ENCODE results near the gene SPON1. TPM values are rescaled to one million over a fixed set of nuclear protein-coding genes. Genes with fewer than 3 reads are reported as not detected.

Gene SPON1
- total and polyA plus RNA-seq, 2 donors (not counting 1 experiment from before 2014, with no cell fraction given) = 0.30 TPM; not detected in 1

DNA sequence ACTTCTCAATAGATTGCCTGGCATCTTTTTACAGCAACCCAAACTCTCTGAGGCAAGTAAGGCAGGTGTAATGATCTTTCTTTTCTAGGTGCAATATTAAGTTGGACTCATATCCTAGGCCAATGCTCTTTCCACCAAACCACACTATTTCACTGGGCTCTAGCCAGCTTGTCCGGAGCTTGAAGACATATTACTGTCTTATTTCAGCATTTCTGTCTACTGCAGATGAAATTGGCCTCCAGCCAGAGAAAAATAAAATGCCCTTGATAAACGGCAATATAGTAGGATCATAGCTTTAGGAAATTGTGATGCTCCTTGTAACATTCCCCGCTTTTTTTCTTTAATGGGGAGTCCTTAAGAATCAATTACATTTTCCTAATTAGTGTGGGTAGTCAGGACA is 48.1 kb downstream of the SPON1 start:
- H3K27me3 ChIP-seq (replicated peaks in 1 of 4; ENCODE audit: control extremely low read depth in 1 of 4, control insufficient read depth in 3 of 4, insufficient read depth in 4 of 4, low read length in 3 of 4) = no peaks in the 10 kb centered on the region
- H3K9me3 ChIP-seq (ENCODE audit: control extremely low read depth in 1 of 3, control insufficient read depth in 2 of 3, insufficient read depth in 1 of 3, low read length in 2 of 3) = no peaks in the 10 kb centered on the region
- Mint-ChIP-seq H3K9me3 (ENCODE audit: insufficient read depth) (no peaks in the 10 kb centered on the region), H3K27me3 (peaks cover 15% of the 10 kb centered on the region), H3K27ac (no peak overlapping the region), H3K4me1 (no peaks in the 10 kb centered on the region), H3K4me3 (no peak overlapping the region)
- ChIA-PET POLR2A (no interaction called here), CTCF (no interaction called here)
- no peak for DNase-seq
- no peaks in the 10 kb centered on the region for H4K20me1 ChIP-seq (ENCODE audit: control insufficient read depth, insufficient read depth, low read length, poor library complexity, severe bottlenecking)
- intact Hi-C loops (cut with micrococcal nuclease) = no loop called here
- TF ChIP-seq, protein P1, sequence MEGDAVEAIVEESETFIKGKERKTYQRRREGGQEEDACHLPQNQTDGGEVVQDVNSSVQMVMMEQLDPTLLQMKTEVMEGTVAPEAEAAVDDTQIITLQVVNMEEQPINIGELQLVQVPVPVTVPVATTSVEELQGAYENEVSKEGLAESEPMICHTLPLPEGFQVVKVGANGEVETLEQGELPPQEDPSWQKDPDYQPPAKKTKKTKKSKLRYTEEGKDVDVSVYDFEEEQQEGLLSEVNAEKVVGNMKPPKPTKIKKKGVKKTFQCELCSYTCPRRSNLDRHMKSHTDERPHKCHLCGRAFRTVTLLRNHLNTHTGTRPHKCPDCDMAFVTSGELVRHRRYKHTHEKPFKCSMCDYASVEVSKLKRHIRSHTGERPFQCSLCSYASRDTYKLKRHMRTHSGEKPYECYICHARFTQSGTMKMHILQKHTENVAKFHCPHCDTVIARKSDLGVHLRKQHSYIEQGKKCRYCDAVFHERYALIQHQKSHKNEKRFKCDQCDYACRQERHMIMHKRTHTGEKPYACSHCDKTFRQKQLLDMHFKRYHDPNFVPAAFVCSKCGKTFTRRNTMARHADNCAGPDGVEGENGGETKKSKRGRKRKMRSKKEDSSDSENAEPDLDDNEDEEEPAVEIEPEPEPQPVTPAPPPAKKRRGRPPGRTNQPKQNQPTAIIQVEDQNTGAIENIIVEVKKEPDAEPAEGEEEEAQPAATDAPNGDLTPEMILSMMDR (IDR thresholded peaks at IDR 0.05) = no peak
- no peak for TF ChIP-seq EZH2 (IDR thresholded peaks at IDR 0.05; ENCODE audit: borderline replicate concordance, insufficient read depth, low read depth, low read length, poor library complexity, severe bottlenecking)
- H3K36me3 ChIP-seq (replicated peaks in 1 of 2; ENCODE audit: control extremely low read depth in 1 of 2, control insufficient read depth in 1 of 2, extremely low read depth in 1 of 2, insufficient read depth in 2 of 2, low read length in 1 of 2) = no peaks in the 10 kb centered on the region
- H3K4me3 ChIP-seq (ENCODE audit: control extremely low read depth in 1 of 5, extremely low read depth in 1 of 5, insufficient read depth in 1 of 5, low read depth in 2 of 5, low read length in 4 of 5) = no peak overlapping the region
- H3K4me2 ChIP-seq (replicated peaks; ENCODE audit: low read depth, low read length, poor library complexity, severe bottlenecking) = no peak overlapping the region
- no peak overlapping the region for H3K9ac ChIP-seq (ENCODE audit: low read length)
- ATAC-seq (ENCODE audit: low read depth) = no peak
- H3K79me2 ChIP-seq (ENCODE audit: control insufficient read depth, insufficient read depth, low read length) = no peaks in the 10 kb centered on the region
- no peak overlapping the region for H3K27ac ChIP-seq (ENCODE audit: low read length in 2 of 2)
- WGBS (ENCODE audit: insufficient coverage) = no CpG with 5 or more reads among the region's 3 CpGs
- no peaks in the 10 kb centered on the region for H3K4me1 ChIP-seq (ENCODE audit: control insufficient read depth in 2 of 2, insufficient read depth in 2 of 2, low read length in 2 of 2)
- H2AFZ ChIP-seq (ENCODE audit: insufficient read depth, low read depth, low read length, poor library complexity, severe bottlenecking) = no peak overlapping the region

DNA sequence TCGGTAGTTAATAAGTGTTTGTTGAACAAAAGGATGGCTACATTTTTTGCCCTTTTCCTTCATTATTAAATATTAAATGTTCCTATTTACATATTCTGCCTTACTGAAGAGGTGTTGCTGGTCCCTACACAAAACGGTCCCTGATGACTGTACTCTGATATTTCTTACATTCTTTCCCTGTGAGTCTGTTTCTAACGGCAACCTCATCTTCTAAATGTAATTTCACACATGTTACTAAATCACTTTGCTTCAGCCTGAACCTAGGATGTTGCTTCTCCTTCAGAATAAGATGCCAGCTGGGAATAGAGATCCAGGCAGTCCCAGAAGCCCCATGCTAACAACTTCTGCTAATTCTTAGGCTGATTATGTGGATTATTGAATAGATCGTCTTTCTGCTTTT is 50.3 kb downstream of the SPON1 start:
- no peaks in the 10 kb centered on the region for H3K27me3 ChIP-seq (replicated peaks in 1 of 4; ENCODE audit: control extremely low read depth in 1 of 4, control insufficient read depth in 3 of 4, insufficient read depth in 4 of 4, low read length in 3 of 4)
- H3K9me3 ChIP-seq (ENCODE audit: control extremely low read depth in 1 of 3, control insufficient read depth in 2 of 3, insufficient read depth in 1 of 3, low read length in 2 of 3) = no peaks in the 10 kb centered on the region
- DNase-seq (no peak), ATAC-seq (ENCODE audit: low read depth) (no peak)
- H3K27ac ChIP-seq (ENCODE audit: low read length in 2 of 2) = no peak overlapping the region
- H3K4me3 Mint-ChIP-seq = no peak overlapping the region
- H3K4me2 ChIP-seq (replicated peaks; ENCODE audit: low read depth, low read length, poor library complexity, severe bottlenecking) = no peak overlapping the region
- TF ChIP-seq, protein P1 (IDR thresholded peaks at IDR 0.05) = no peak
- no peak for TF ChIP-seq EZH2 (IDR thresholded peaks at IDR 0.05; ENCODE audit: borderline replicate concordance, insufficient read depth, low read depth, low read length, poor library complexity, severe bottlenecking)
- H3K9ac ChIP-seq (ENCODE audit: low read length) = no peak overlapping the region
- no peaks in the 10 kb centered on the region for H3K4me1 Mint-ChIP-seq
- ChIA-PET POLR2A (no interaction called here), CTCF (no interaction called here)
- no peaks in the 10 kb centered on the region for H3K9me3 Mint-ChIP-seq (ENCODE audit: insufficient read depth)
- H3K27ac Mint-ChIP-seq = no peak overlapping the region
- intact Hi-C loops (cut with micrococcal nuclease) = no loop called here
- no peaks in the 10 kb centered on the region for H3K79me2 ChIP-seq (ENCODE audit: control insufficient read depth, insufficient read depth, low read length)
- no peak overlapping the region for H2AFZ ChIP-seq (ENCODE audit: insufficient read depth, low read depth, low read length, poor library complexity, severe bottlenecking)
- H3K36me3 ChIP-seq (replicated peaks in 1 of 2; ENCODE audit: control extremely low read depth in 1 of 2, control insufficient read depth in 1 of 2, extremely low read depth in 1 of 2, insufficient read depth in 2 of 2, low read length in 1 of 2) = no peaks in the 10 kb centered on the region
- no peaks in the 10 kb centered on the region for H3K4me1 ChIP-seq (ENCODE audit: control insufficient read depth in 2 of 2, insufficient read depth in 2 of 2, low read length in 2 of 2)
- H4K20me1 ChIP-seq (ENCODE audit: control insufficient read depth, insufficient read depth, low read length, poor library complexity, severe bottlenecking) = no peaks in the 10 kb centered on the region
- peaks cover 4% of the 10 kb centered on the region for H3K27me3 Mint-ChIP-seq
- no peak overlapping the region for H3K4me3 ChIP-seq (ENCODE audit: control extremely low read depth in 1 of 5, extremely low read depth in 1 of 5, insufficient read depth in 1 of 5, low read depth in 2 of 5, low read length in 4 of 5)
- no CpG with 5 or more reads among the region's 4 CpGs for WGBS (ENCODE audit: insufficient coverage)

Data from B cell (primary cell).